Measurements from ENCODE around the gene RNF123.
A peak's percentile ranks its signal among the peaks of the same experiment; 100 is the strongest.

RNF123 gene

DNA sequence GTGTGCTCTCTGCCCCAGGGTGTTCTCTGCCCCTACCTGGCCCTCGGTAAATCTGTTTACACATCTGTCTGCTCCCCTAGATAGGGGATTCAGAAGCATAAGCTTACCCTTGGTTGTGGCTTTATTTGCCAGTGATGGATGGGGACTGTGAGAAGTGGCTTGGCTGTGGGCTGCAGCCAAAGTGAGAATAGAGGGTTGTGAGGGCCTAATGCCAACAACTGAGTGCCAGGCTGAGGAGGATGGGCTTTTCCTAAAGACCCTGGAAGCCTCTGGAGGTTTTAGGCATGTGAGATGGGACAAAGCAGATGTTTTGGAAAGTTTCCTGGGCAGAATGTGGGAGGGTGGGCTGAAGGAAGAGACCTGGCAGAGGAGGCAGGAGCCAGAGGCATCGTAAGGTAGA lies 30.6 kb upstream of the RNF123 start:
- DNase-seq (ENCODE audit: low read depth in 1 of 2, low spot score in 1 of 2), result no peak

DNA sequence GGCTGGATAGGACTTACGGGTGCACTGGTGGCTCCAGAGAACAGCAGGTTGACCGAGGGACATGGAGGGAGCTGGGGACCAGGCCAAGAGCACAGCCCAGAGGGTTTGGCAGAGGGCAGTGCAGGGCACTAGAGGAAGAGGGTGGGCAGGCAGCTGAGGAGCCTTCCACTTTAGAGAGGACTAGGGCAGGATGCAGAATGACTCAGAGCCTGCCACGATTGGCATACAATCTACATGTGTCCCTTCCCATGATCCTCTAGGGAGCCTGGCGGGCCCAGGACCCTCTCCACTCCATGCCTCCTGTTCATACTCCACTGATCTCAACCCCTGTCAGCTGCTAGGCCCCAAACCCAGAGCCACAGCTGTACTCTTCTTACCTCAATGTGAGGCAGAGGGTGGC lies 29.6 kb upstream of the RNF123 start:
- no peak for DNase-seq (ENCODE audit: low read depth in 1 of 2, low spot score in 1 of 2)

- no peak for DNase-seq (ENCODE audit: low read depth in 1 of 2, low spot score in 1 of 2)
These were observed 28.1 kb upstream of the RNF123 start for GRCh38 chr3:49661281-49661680.

GRCh38 chr3:49662021-49662420 lies 27.3 kb upstream of the RNF123 start:
- no peak for DNase-seq (ENCODE audit: low read depth in 1 of 2, low spot score in 1 of 2)

DNA sequence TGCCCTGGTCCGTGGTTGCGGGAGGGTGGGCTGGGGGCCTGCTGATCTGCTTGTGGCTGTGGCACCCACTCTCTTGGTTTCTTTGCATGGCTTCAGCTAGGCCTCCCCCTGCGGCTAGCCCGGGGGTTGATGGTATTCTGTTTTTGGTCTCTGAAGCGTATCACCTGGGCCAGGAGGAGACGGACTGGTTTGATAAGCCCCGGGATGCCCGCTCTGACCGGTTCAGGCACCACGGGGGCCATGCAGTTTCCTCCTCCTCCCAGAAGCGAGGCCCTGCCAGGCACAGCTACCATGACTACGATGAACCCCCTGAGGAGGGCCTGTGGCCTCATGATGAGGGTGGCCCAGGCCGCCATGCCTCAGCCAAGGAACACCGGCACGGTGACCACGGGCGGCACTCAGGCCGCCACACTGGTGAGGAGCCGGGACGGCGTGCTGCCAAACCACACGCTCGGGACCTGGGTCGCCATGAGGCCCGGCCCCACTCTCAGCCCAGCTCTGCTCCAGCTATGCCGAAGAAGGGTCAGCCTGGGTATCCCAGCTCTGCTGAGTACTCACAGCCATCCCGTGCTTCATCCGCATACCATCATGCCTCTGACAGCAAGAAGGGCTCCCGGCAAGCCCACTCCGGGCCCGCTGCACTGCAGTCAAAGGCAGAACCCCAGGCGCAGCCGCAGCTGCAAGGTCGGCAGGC lies 26.5 kb upstream of the RNF123 start:
- no peak for DNase-seq (ENCODE audit: low read depth in 1 of 2, low spot score in 1 of 2)

GRCh38 chr3:49663831-49664230 lies 25.5 kb upstream of the RNF123 start:
- no peak for DNase-seq (ENCODE audit: low read depth in 1 of 2, low spot score in 1 of 2)

GRCh38 chr3:49664300-49664699 lies 25.1 kb upstream of the RNF123 start:
- DNase-seq (ENCODE audit: low read depth in 1 of 2, low spot score in 1 of 2), result no peak

DNA sequence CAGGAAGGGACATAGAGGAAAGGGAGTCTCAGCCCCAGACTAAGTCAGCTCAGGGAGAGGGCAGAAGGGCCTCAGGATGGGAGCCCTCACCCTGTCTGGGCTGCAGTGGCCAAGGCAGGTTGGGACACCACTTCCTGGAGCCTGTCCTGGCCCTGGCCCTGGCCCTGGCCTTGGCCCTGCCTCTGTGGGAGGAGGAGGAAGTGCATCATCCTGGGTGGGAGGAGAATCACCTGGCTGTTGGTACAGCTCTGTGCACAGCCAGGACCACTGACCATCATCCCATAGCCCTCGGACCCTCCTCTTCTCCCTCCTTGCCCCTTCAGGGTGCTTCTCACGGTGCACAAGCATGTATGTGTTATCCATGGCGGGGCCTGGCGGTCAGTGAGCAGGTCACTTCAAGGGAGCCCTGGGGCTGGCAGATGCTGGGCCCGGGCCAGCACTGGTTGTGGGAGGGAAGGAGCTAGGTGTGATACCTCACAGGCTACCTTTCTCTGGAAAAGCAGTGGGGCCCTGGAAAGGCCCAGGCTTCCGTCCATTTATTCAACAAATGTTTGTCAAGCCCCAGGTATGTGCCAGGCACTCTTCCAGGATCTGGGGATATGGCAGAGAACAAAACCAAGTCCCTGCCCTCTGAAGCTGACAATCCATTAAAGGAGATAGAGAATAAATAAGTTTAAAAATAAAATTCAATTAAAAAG lies 23.4 kb upstream of the RNF123 start:
- no peak for DNase-seq (ENCODE audit: low read depth in 1 of 2, low spot score in 1 of 2)

GRCh38 chr3:49666592-49666991 lies 22.8 kb upstream of the RNF123 start:
- no peak for DNase-seq (ENCODE audit: low read depth in 1 of 2, low spot score in 1 of 2)

DNA sequence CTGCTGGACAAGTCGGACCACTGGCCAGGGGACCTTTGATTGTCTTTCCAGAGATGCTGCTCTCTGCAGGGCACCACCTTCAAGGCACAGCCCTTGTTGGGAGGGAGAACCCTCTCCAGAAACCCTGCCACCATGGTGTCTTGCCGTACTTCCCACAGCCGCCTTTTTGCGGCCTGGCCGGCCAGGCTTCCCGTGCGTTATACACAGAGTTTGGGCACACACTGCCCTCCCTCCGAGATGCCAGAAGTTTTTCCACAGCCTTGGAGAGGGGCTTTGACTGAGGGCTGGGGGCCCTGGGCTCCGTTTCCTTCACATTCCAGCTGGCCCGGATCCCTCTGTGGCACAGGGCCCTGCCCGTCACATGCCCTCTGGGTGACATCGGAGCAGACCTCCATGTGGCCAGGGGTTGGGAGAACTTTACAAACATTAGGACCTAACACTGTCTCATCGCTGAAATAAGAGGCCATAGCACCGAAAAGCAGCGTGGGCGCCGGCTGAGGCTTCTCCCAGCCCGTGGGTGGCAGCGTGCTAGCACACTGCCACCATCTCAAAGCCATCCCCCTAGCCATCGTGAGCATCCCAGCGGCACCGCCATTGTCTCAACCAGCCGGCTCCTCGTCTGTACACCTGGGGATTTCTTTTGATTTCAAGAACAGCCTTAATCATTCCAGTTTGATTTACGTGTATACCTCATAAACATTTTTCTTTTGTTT lies 21.5 kb upstream of the RNF123 start:
- DNase-seq (ENCODE audit: low read depth in 1 of 2, low spot score in 1 of 2), result no peak

GRCh38 chr3:49668414-49668797 lies 21.0 kb upstream of the RNF123 start:
- no peak for DNase-seq (ENCODE audit: low read depth in 1 of 2, low spot score in 1 of 2)

GRCh38 chr3:49668861-49669260 lies 20.5 kb upstream of the RNF123 start:
- no peak for DNase-seq (ENCODE audit: low read depth in 1 of 2, low spot score in 1 of 2)

DNA sequence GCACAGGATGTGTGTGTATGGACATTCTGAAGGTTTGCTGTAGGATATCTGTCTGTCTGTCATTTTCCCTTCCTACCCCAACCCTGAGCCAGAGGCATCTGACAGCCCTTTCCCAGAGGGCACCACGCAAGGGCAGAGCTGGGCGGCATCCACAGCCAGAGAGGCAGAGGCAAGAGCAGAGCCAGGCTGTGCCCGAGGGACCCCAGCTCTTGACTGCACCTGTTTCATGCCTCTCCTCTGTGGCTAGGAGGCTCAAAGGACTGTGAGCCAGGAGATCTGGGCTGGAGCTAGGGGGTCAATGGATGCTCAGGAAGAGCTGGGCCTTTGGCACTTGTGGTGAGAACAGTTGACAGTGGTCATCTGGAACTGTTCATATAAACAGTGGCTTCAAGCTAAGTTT lies 20.0 kb upstream of the RNF123 start:
- DNase-seq (ENCODE audit: low read depth in 1 of 2, low spot score in 1 of 2), result no peak

GRCh38 chr3:49670940-49671290 lies 18.4 kb upstream of the RNF123 start:
- no peak for DNase-seq (ENCODE audit: low read depth in 1 of 2, low spot score in 1 of 2)

DNA sequence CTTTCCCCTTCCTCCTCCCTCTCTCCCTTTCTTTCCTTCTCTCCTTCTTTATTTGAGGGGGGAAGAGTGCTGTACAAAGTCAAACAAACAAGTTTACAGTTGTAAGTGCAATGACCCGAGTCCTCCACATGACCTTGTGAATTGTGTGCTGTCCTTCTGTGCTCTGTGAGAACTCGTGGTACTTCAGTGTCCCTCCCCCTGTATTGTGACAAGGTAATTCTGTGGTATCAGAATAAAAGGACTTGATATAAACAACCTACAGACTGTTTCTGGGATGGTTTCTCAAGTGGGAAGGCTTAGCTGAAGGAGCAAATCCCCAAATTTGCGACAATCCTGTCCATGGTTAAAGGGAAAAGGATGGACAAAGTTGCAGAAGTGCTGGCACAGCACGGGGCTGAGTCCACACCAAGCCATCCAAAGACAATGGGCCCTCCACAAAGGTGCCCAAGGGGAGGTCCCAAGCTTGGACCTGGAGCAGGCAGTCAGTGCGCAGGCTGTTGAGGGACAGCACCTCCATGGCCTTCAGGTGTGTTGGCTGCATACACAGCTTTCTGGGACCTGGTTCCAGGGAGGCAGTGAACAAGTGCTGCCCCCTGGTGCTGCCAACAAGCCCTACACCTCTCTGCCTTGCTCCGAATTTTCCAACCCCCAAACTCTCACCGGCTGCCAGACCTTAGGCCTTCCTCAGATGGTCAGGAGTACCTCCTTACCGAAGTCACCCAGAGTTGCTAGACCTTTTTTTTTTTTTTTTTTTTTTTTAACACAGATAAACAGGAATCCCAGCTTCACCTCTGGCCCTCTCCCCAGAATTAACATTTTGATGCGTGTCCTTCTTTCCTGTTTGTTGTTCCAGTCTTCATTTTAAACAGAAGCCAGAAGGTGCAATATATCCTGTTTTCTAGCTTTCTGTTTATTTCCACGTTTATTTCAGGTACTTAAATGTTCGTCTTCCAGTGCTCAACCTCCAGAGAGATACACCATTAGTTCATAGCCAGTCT lies 17.8 kb upstream of the RNF123 start:
- peak; percentile 52 to 67 for DNase-seq (ENCODE audit: low read depth in 1 of 2, low spot score in 1 of 2)

- DNase-seq (ENCODE audit: low read depth in 1 of 2, low spot score in 1 of 2), result peak in 1 of 2 donors; percentile 19
These were observed 16.1 kb upstream of the RNF123 start for GRCh38 chr3:49673121-49673714.

GRCh38 chr3:49673715-49674496 lies 15.5 kb upstream of the RNF123 start, which contains the start of gene APEH:
Gene APEH (plus strand): TSS chr3:49674351. CDS start chr3:49674402, 51 bp downstream.
- DNase-seq (ENCODE audit: low read depth in 1 of 2, low spot score in 1 of 2), result peak; percentile 94 to 99

- peak in 1 of 2 donors; percentile 25 for DNase-seq (ENCODE audit: low read depth in 1 of 2, low spot score in 1 of 2)
These were observed 14.8 kb upstream of the RNF123 start for GRCh38 chr3:49674497-49674983.

DNA sequence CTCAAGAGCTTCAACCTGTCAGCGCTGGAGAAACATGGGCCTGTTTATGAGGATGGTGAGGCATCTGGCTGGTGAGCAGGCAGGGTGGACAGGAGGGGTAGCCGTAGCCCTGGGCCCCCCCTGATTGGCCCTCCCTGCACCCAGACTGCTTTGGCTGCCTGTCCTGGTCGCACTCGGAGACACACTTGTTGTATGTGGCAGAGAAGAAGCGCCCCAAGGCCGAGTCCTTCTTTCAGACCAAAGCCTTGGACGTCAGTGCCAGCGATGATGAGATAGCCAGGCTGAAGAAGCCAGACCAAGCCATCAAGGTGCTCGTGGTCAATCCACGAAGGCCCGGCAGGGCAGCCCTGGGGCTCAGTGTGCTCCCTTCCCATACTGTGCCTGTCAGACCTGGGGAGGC lies 13.4 kb upstream of the RNF123 start:
- DNase-seq (ENCODE audit: low read depth in 1 of 2, low spot score in 1 of 2), result no peak

Data from activated CD4-positive, alpha-beta T cell treated with anti-CD3 and anti-CD28 coated beads, Interleukin-2, amount 50 U/mL, for 24 hours (primary cell).